Esophagus muscularis mucosa (tissue), 4 donors: Measurements from ENCODE around the gene GPATCH4. TPM values are rescaled to one million over a fixed set of nuclear protein-coding genes. Genes with fewer than 3 reads are reported as not detected.

Source experiments
- DNase-seq: peaks from one replicate; pipeline ENCODE4 v3.0.0-alpha.2; 2017; ENCODE audit errors: extremely low spot score
- H3K27ac ChIP-seq, 4 donors: fragments of 200-600 bp; sonication (generic); replicated peaks in 1 of 4; 1 replicate in 3 of 4; 2 replicates in 1 of 4; pipeline ENCODE4 v1.5.1; 2016 to 2019; ENCODE audit warnings: mild to moderate bottlenecking in 1 of 4
- H3K27me3 ChIP-seq, 4 donors: fragments of 200-600 bp; sonication (generic); one replicate each; pipeline versions ENCODE4 v1.5.1 to v1.6.0; 2016 to 2019
- H3K36me3 ChIP-seq, 4 donors: fragments of 200-600 bp; sonication (generic); one replicate each; pipeline ENCODE4 v1.5.1; 2016 to 2019
- H3K4me1 ChIP-seq, 4 donors: fragments of 200-600 bp; sonication (generic); one replicate each; pipeline ENCODE4 v1.5.1; 2016 to 2019
- H3K4me3 ChIP-seq, 4 donors: fragments of 200-600 bp; sonication (generic); 1 replicate in 2 of 4; 2 replicates in 2 of 4; pipeline ENCODE4 v1.5.1; 2016 to 2019; ENCODE audit warnings: mild to moderate bottlenecking in 4 of 4, moderate library complexity in 1 of 4
- H3K9me3 ChIP-seq, 4 donors: fragments of 200-600 bp; sonication (generic); 1 replicate in 3 of 4; 2 replicates in 1 of 4; pipeline ENCODE4 v1.5.1; 2016 to 2019
- EP300 ChIP-seq: sonication (generic); formaldehyde crosslinking; IDR thresholded peaks from one replicate; pipeline ENCODE4 v1.6.1; 2017; ENCODE audit warnings: antibody characterized with exemption
- POLR2A ChIP-seq: fragments of 450-650 bp; IDR thresholded peaks from one replicate; pipeline ENCODE4 v1.6.1; 2017; ENCODE audit warnings: antibody characterized with exemption, moderate library complexity, mild to moderate bottlenecking, low read depth
- POLR2AphosphoS5 ChIP-seq, 2 donors: sonication (generic); formaldehyde crosslinking; IDR thresholded peaks; one replicate each; pipeline ENCODE4 v1.6.1; 2017; ENCODE audit warnings: antibody characterized with exemption in 2 of 2
- WGBS: methylation state at CpG from one replicate; pipeline ENCODE4 v1.1.5; 2018; 5-methylcytosine and 5-hydroxymethylcytosine counted together
- intact Hi-C: fragments of 100-400 bp; cut with DNase I; formaldehyde crosslinking; loops from one replicate; pipeline ENCODE4 v1.15.1; 2023
- total RNA-seq, 4 donors: library from RNA; depleted of rRNA; stranded (reverse); fragments of >200 nt; gene quantifications; one replicate each; pipeline versions ENCODE4 v1.1.0 to v1.2.1, GENCODE V29; 2016
- TF ChIP-seq, protein P1 (sequence below), 3 experiments: fragments of 200-600 bp in 2 of 3; fragments of 450-650 bp in 1 of 3; sonication (generic) in 2 of 3; IDR thresholded peaks; one replicate each; pipeline ENCODE4 v1.5.1; 2017 to 2019; ENCODE audit warnings: antibody characterized with exemption in 3 of 3, mild to moderate bottlenecking in 2 of 3, moderate library complexity in 1 of 3

The GPATCH4 gene
- total RNA-seq, 4 donors from 2014 or later: 22.6 to 32.8 (median 26.4) TPM

DNA sequence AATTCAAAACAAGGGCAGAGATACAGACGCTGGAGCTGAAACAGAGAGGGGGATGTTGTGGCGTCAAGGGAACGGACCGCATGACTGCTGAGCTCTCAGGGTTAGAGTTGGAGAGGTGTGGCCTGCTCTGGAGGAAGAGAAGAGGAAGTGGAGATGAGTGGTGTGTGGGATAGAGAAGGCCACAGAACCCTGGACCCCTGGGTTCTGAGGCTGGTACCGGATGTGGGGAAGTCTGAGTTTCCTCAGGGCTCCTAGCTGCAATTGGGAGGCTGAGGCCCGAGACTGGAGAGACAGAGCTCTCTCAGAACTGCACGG lies 42.5 kb upstream of the GPATCH4 start:
- Histone ChIP-seq H3K4me3 (no peak overlapping the region), H3K27ac (no peak overlapping the region), H3K36me3 (no peaks in the 10 kb centered on the region), H3K27me3 (peaks cover 3 to 98% (median 44%) of the 10 kb centered on the region in 4 donors), H3K4me1 (peaks cover 12 to 21% (median 18%) of the 10 kb centered on the region in 4 donors), H3K9me3 (no peaks in the 10 kb centered on the region)
- no peak for DNase-seq
- TF ChIP-seq EP300: no peak
- TF ChIP-seq POLR2A: no peak
- TF ChIP-seq POLR2AphosphoS5 (IDR thresholded peaks at IDR 0.05): no peak
- TF ChIP-seq, protein P1, sequence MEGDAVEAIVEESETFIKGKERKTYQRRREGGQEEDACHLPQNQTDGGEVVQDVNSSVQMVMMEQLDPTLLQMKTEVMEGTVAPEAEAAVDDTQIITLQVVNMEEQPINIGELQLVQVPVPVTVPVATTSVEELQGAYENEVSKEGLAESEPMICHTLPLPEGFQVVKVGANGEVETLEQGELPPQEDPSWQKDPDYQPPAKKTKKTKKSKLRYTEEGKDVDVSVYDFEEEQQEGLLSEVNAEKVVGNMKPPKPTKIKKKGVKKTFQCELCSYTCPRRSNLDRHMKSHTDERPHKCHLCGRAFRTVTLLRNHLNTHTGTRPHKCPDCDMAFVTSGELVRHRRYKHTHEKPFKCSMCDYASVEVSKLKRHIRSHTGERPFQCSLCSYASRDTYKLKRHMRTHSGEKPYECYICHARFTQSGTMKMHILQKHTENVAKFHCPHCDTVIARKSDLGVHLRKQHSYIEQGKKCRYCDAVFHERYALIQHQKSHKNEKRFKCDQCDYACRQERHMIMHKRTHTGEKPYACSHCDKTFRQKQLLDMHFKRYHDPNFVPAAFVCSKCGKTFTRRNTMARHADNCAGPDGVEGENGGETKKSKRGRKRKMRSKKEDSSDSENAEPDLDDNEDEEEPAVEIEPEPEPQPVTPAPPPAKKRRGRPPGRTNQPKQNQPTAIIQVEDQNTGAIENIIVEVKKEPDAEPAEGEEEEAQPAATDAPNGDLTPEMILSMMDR (IDR thresholded peaks at IDR 0.05): no peak
- intact Hi-C loops: no loop called here
- WGBS: 83% methylated on average over 6 of the region's 7 CpGs

DNA sequence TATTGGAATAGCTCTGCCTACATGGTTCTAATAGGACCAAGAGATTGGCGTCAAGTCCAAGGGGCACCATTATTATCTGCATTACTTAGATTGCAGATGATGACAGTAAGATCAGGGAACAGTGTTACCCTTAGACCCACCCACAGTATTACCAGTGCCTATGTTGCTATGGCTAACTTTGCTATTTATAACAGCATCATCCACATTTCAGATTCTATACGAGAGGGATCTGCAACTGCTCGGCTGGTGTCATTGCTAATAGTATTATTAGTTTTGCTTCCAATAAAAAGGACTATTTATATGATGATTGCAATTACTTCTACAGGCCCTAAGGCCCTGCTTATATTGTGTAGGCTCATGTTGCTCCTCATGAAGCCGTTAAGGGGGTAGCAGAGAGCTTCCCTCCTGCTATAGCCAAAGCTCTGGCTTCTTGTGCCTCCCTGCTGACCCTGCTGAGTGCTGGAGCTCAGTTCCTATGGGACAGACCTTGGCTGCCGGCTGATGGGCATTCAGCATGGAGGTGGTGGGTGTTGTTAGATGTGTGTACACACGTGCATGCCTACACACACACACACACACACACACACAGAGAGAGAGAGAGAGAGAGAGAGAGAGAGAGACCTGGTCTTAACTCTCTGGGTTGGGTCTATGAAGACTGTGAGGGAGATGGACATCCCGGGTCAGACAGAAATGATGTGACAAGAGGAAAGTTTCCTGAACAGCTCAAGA lies 41.9 kb upstream of the GPATCH4 start:
- 87% methylated on average over 5 of the region's 7 CpGs for WGBS
- intact Hi-C loops: no loop called here
- Histone ChIP-seq H3K4me3 (no peak overlapping the region), H3K4me1 (peaks cover 12 to 21% (median 18%) of the 10 kb centered on the region in 4 donors), H3K9me3 (no peaks in the 10 kb centered on the region), H3K36me3 (no peaks in the 10 kb centered on the region), H3K27ac (no peak overlapping the region), H3K27me3 (peaks cover 3 to 98% (median 45%) of the 10 kb centered on the region in 4 donors)
- TF ChIP-seq EP300: no peak
- no peak for TF ChIP-seq POLR2A
- TF ChIP-seq, protein P1 (IDR thresholded peaks at IDR 0.05): no peak
- TF ChIP-seq POLR2AphosphoS5 (IDR thresholded peaks at IDR 0.05): no peak
- no peak for DNase-seq

GRCh38 chr1:156642265-156643048 lies 41.2 kb upstream of the GPATCH4 start:
- TF ChIP-seq, protein P1 (IDR thresholded peaks at IDR 0.05): no peak
- TF ChIP-seq EP300 (no peak), POLR2AphosphoS5 (IDR thresholded peaks at IDR 0.05) (no peak), POLR2A (no peak)
- Histone ChIP-seq H3K4me1 (peaks cover 12 to 21% (median 18%) of the 10 kb centered on the region in 4 donors), H3K9me3 (no peaks in the 10 kb centered on the region), H3K4me3 (peak overlapping the region; percentile 44 to 53 (median 50)), H3K27me3 (peaks cover 3 to 98% (median 47%) of the 10 kb centered on the region in 4 donors), H3K36me3 (no peaks in the 10 kb centered on the region), H3K27ac (no peak overlapping the region)
- 39% methylated on average over 22 of the region's 40 CpGs for WGBS
- intact Hi-C loops: no loop called here
- DNase-seq: no peak

DNA sequence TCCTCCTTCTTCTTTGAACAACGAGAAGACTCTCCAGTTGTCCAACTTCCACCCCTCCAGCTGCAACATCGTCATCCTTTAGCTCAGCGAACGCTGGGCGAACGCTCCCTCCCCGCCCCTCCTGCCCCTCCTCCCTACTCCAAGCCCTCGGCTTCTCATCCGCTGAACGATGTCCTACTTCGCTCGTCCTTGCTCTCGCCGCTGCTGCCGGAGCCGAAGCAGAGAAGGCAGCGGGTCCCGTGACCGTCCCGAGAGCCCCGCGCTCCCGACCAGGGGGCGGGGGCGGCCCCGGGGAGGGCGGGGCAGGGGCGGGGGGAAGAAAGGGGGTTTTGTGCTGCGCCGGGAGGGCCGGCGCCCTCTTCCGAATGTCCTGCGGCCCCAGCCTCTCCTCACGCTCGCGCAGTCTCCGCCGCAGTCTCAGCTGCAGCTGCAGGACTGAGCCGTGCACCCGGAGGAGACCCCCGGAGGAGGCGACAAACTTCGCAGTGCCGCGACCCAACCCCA lies 40.5 kb upstream of the GPATCH4 start, which contains the start of gene BCAN:
BCAN (plus strand) TSS at position 357 of the 504 bp plus-strand sequence. CDS start 3,938 bp downstream, outside the sequence.
- Histone ChIP-seq H3K27ac (no peak within 1 kb of the TSS), H3K36me3 (no peaks in the 10 kb centered on the region), H3K4me3 (peak within 1 kb of the TSS; percentile 44 to 53 (median 50)), H3K9me3 (no peaks in the 10 kb centered on the region), H3K27me3 (peaks cover 3 to 97% (median 44%) of the 10 kb centered on the region in 4 donors), H3K4me1 (peaks cover 12 to 21% (median 18%) of the 10 kb centered on the region in 4 donors)
- DNase-seq: no peak
- WGBS: under 1% methylated on average over 25 of the region's 46 CpGs
- intact Hi-C loops: no loop called here
- TF ChIP-seq POLR2AphosphoS5 (IDR thresholded peaks at IDR 0.05) (no peak), POLR2A (no peak), EP300 (no peak)
- TF ChIP-seq, protein P1 (IDR thresholded peaks at IDR 0.05): no peak
